OCI-LY7 (cell line): ENCODE results near the gene ZNF613. TPM values are rescaled to one million over a fixed set of nuclear protein-coding genes. Genes with fewer than 3 reads are reported as not detected.

Experiments used
- BruUV-seq: library from RNA; stranded (reverse); fragments of 400-500 nt; replicated peaks from 2 replicates; lab custom pipeline; 2021; lab: Mats Ljungman, UMichigan
- CTCF ChIA-PET: fragments of 300-600 bp; sonication (Branson Sonifier 250); formaldehyde crosslinking; loops from one replicate; lab custom pipeline; 2022; ENCODE audit warnings: antibody characterized with exemption; ENCODE audit not compliant: unreplicated experiment; lab: Charles Lee
- POLR2A ChIA-PET: fragments of 300-600 bp; sonication (Branson Sonifier 250); formaldehyde crosslinking; loops from one replicate; lab custom pipeline; 2022; ENCODE audit warnings: antibody characterized with exemption; lab: Charles Lee
- DNase-seq: peaks from one replicate; pipeline ENCODE4 v3.0.0-alpha.2; 2015; ENCODE audit warnings: low spot score
- H2AFZ ChIP-seq: fragments of 200-600 bp; sonication (generic), shearing (Covaris generic); 2 replicates; pipeline ENCODE4 v1.6.1; 2014; ENCODE audit warnings: mild to moderate bottlenecking, antibody characterized with exemption, low read length, moderate library complexity
- H3K27ac ChIP-seq: fragments of 200-600 bp; sonication (generic); 2 replicates; pipeline ENCODE4 v1.5.1; 2014; ENCODE audit warnings: mixed run types, low read depth, mild to moderate bottlenecking, moderate library complexity, low read length, inconsistent platforms; ENCODE audit not compliant: poor library complexity, severe bottlenecking
- H3K36me3 ChIP-seq: fragments of 200-600 bp; sonication (generic); 2 replicates; pipeline ENCODE4 v1.6.1; 2014; ENCODE audit warnings: mild to moderate bottlenecking, antibody characterized with exemption, low read length, moderate library complexity, mixed read lengths; ENCODE audit not compliant: insufficient read depth
- H3K4me1 ChIP-seq: fragments of 200-600 bp; sonication (generic); 2 replicates; pipeline ENCODE4 v1.5.1; 2014; ENCODE audit warnings: mild to moderate bottlenecking, low read length; ENCODE audit not compliant: insufficient read depth, poor library complexity, severe bottlenecking
- H3K4me2 ChIP-seq: fragments of 200-600 bp; sonication (generic); 2 replicates; pipeline ENCODE4 v1.6.1; 2014; ENCODE audit warnings: mild to moderate bottlenecking, low read length
- H3K4me3 ChIP-seq: fragments of 200-600 bp; sonication (generic); 2 replicates; pipeline ENCODE4 v1.5.1; 2014; ENCODE audit warnings: mild to moderate bottlenecking, low read depth, low read length; ENCODE audit not compliant: poor library complexity, severe bottlenecking
- H3K79me2 ChIP-seq: fragments of 200-600 bp; sonication (generic); 2 replicates; pipeline ENCODE4 v1.6.1; 2016; ENCODE audit warnings: low read depth, mild to moderate bottlenecking, low read length, moderate library complexity, mixed read lengths; ENCODE audit not compliant: insufficient read depth
- H3K9me2 ChIP-seq: fragments of 200-600 bp; sonication (generic); 2 replicates; pipeline ENCODE4 v1.6.1; 2016; ENCODE audit warnings: mild to moderate bottlenecking, low read length, mixed read lengths; ENCODE audit not compliant: insufficient read depth
- H3K9me3 ChIP-seq: fragments of 200-600 bp; sonication (generic); 2 replicates; pipeline ENCODE4 v1.6.1; 2014; ENCODE audit warnings: mild to moderate bottlenecking, mixed run types, low read length, mixed read lengths
- H4K20me1 ChIP-seq: fragments of 200-600 bp; sonication (generic); 2 replicates; pipeline ENCODE4 v1.6.1; 2014; ENCODE audit warnings: mild to moderate bottlenecking, antibody characterized with exemption, low read length, moderate library complexity, mixed read lengths; ENCODE audit not compliant: insufficient read depth
- EZH2phosphoT487 ChIP-seq: fragments of 200-600 bp; sonication (generic); IDR thresholded peaks from 2 replicates; pipeline ENCODE4 v1.6.1; 2018; ENCODE audit warnings: low read depth, borderline replicate concordance, mild to moderate bottlenecking, mixed run types, antibody characterized with exemption, low read length, moderate library complexity, mixed read lengths
- intact Hi-C: fragments of 100-400 bp; cut with micrococcal nuclease; formaldehyde crosslinking; loops from one replicate; pipeline ENCODE4 v1.10.0; 2022; ENCODE audit not compliant: unreplicated experiment
- total RNA-seq, 2 experiments: library from RNA; depleted of rRNA in 1 of 2; stranded (reverse); fragments of >200 nt in 1 of 2; shearing (Covaris generic) in 1 of 2; gene quantifications; 2 replicates each; pipeline ENCODE4 v1.2.3, GENCODE V29; 2014 to 2022
- TF ChIP-seq, protein P1 (sequence below): fragments of 200-600 bp; sonication (generic); conservative IDR thresholded peaks from 2 replicates; pipeline ENCODE4 v1.5.1; 2014; ENCODE audit warnings: mild to moderate bottlenecking, antibody characterized with exemption, low read length, moderate library complexity, mixed read lengths

The ZNF613 gene
- total RNA-seq, 2 experiments from 2014 or later = 4.5 to 10.0 TPM

DNA sequence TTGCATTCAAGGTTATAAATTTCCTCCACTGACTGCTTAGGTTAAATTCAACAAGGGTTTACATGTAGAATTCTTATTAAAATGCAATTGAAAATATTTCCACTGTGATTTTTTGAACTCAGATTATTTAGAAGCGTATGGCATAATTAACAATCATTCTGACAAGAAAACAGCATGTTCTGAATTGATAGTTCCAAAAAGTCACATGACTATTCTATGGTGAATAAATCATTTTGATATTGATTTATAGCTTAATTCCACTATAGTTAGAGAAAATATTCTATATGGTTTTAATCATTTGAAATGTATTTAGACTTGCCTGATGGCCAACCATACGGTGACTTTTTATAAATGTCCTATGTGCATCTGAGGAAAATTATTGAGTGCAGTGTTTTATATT is 42.6 kb upstream of the ZNF613 start:
- TF ChIP-seq, protein P1, sequence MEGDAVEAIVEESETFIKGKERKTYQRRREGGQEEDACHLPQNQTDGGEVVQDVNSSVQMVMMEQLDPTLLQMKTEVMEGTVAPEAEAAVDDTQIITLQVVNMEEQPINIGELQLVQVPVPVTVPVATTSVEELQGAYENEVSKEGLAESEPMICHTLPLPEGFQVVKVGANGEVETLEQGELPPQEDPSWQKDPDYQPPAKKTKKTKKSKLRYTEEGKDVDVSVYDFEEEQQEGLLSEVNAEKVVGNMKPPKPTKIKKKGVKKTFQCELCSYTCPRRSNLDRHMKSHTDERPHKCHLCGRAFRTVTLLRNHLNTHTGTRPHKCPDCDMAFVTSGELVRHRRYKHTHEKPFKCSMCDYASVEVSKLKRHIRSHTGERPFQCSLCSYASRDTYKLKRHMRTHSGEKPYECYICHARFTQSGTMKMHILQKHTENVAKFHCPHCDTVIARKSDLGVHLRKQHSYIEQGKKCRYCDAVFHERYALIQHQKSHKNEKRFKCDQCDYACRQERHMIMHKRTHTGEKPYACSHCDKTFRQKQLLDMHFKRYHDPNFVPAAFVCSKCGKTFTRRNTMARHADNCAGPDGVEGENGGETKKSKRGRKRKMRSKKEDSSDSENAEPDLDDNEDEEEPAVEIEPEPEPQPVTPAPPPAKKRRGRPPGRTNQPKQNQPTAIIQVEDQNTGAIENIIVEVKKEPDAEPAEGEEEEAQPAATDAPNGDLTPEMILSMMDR = no peak
- TF ChIP-seq EZH2phosphoT487 = no peak
- Histone ChIP-seq H3K79me2 (no peaks in the 10 kb centered on the region), H3K4me1 (no peaks in the 10 kb centered on the region), H3K27ac (no peak overlapping the region), H3K4me3 (no peak overlapping the region), H4K20me1 (no peaks in the 10 kb centered on the region), H3K9me2 (no peaks in the 10 kb centered on the region), H2AFZ (no peak overlapping the region), H3K9me3 (peaks cover 12% of the 10 kb centered on the region; the same call in 1 of the 2 replicates), H3K4me2 (no peak overlapping the region), H3K36me3 (peaks cover 29% of the 10 kb centered on the region)
- no peak for DNase-seq
- BruUV-seq = no TSS peak
- ChIA-PET CTCF (no interaction called here), POLR2A (no interaction called here)
- intact Hi-C loops = no loop called here

DNA sequence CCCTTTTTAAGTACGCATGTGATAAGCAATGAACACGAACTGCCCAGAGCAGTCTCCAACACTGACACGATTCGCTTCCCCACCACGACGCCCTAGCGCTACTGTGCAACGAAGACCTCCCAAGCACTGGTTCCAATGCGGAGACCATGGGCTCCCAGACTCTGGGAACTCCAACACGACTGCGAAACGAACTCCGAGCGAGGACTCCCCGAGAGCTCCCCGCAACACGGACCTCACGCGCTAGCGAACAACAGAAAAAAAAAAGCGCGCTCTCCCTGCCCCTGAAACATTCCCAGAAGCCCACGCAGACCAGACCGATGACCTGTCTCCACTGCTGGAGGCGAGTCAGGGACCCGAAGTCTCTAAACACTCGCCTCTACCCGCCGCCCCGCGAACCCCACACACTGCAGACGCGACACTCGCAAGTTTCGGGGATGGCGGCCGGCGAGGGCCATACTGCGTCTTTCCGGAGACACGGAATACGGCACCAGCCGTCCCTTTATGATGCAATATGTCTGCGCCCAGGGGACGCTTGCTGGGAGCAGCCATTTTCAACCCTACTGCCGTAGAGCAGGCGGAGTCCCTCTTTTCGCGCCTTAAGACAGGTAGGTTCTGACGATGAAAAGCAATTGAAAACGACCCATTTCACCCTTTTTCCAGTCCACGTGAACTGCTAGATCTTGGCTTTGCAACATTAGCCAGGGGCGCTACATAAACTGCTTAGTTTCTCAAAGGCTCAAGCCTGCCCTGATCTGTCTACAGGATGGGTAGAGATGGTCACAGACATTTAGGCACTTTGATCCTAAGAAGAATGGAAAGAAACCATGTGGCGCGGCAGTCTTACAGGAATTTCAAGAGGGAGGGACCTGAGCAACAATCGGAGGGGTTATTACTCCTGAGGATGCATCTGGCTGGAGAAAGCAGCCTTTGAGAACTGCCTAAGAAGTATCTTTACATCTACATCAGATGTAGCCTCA is 39.5 kb upstream of the ZNF613 start, which contains the start of gene ZNF577:
Gene ZNF577, minus strand, starts transcription at position 430 of the 977 bp plus-strand sequence. CDS start 7,569 bp downstream, outside the sequence.
- POLR2A ChIA-PET = no interaction called here
- BruUV-seq = no TSS peak
- intact Hi-C loops = no loop called here

DNA sequence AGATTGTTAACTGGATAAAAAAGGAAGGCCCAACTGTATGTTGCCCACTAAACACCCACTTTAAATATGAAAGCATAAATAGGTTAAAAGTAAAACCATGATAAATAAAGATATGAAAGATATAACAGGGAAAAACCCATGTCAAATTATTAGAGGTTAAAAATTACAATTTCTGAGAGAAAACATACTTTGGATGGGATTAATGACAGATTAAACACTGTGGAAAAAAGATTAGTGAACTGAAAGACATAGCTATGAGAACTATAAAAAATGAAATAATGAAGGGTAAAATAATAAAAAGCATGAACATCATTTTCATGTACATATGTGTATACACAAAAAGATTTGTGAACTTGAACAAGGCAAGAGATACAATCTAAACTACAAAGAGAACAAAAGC is 37.3 kb upstream of the ZNF613 start:
- no peak for TF ChIP-seq EZH2phosphoT487
- TF ChIP-seq, protein P1 = no peak
- POLR2A ChIA-PET = no interaction called here
- Histone ChIP-seq H3K4me1 (no peaks in the 10 kb centered on the region), H3K4me2 (no peak overlapping the region), H3K9me3 (peaks cover 24% of the 10 kb centered on the region), H3K9me2 (no peaks in the 10 kb centered on the region), H3K79me2 (no peaks in the 10 kb centered on the region), H4K20me1 (no peaks in the 10 kb centered on the region), H3K36me3 (peaks cover 76% of the 10 kb centered on the region), H2AFZ (no peak overlapping the region), H3K27ac (no peak overlapping the region), H3K4me3 (no peak overlapping the region)
- BruUV-seq = no TSS peak
- DNase-seq = no peak
- CTCF ChIA-PET = no interaction called here
- intact Hi-C loops = no loop called here

More for the DNA sequence above, 39.5 kb upstream of the ZNF613 start, which contains the start of gene ZNF577:
- no peak within 1 kb of the TSS for H3K4me3 ChIP-seq
- CTCF ChIA-PET = no interaction called here
- no peak for TF ChIP-seq EZH2phosphoT487
- H3K9me2 ChIP-seq = no peaks in the 10 kb centered on the region
- H3K4me2 ChIP-seq = no peak within 1 kb of the TSS
- no peak within 1 kb of the TSS for H2AFZ ChIP-seq
- no peaks in the 10 kb centered on the region for H3K4me1 ChIP-seq
- no peak for DNase-seq
- peaks cover 57% of the 10 kb centered on the region for H3K36me3 ChIP-seq
- H3K27ac ChIP-seq = no peak within 1 kb of the TSS
- peaks cover 23% of the 10 kb centered on the region for H3K9me3 ChIP-seq
- H4K20me1 ChIP-seq = no peaks in the 10 kb centered on the region
- H3K79me2 ChIP-seq = no peaks in the 10 kb centered on the region
